SK-N-SH (cell line): ENCODE results near the gene SHB.

ENCODE experiments used
- CHD2 ChIP-seq: fragments of 150-350 bp; IDR thresholded peaks from 2 replicates; pipeline ENCODE4 v1.6.1; 2018; ENCODE audit warnings: low read length; ENCODE audit not compliant: partially characterized antibody
- ELF1 ChIP-seq: IDR thresholded peaks from 2 replicates; pipeline ENCODE4 v1.4.0; 2012
- EZH2phosphoT487 ChIP-seq: fragments of 200-600 bp; sonication (generic); IDR thresholded peaks from 2 replicates; pipeline ENCODE4 v1.6.1; 2017; ENCODE audit warnings: low read depth, mixed run types, mild to moderate bottlenecking, antibody characterized with exemption, moderate library complexity, borderline replicate concordance
- FOSL2 ChIP-seq: IDR thresholded peaks from 2 replicates; pipeline ENCODE4 v1.4.0; 2012; ENCODE audit warnings: low read depth, mild to moderate bottlenecking, moderate library complexity, borderline replicate concordance
- FOXM1 ChIP-seq: IDR thresholded peaks from 2 replicates; pipeline ENCODE4 v1.4.0; 2012; ENCODE audit warnings: low read depth, mild to moderate bottlenecking
- GABPA ChIP-seq: IDR thresholded peaks from 2 replicates; pipeline ENCODE4 v1.4.0; 2012; ENCODE audit warnings: low read depth, mild to moderate bottlenecking
- NRF1 ChIP-seq: IDR thresholded peaks from 2 replicates; pipeline ENCODE4 v1.6.1; 2012; ENCODE audit warnings: low read depth, mild to moderate bottlenecking, low read length
- POLR2AphosphoS5 ChIP-seq: IDR thresholded peaks from 2 replicates; pipeline ENCODE4 v1.6.1; 2012; ENCODE audit warnings: low read depth, low read length
- RAD21 ChIP-seq: IDR thresholded peaks from 2 replicates; pipeline ENCODE4 v1.6.1; 2012; ENCODE audit warnings: mild to moderate bottlenecking, low read length
- RCOR1 ChIP-seq: fragments of 150-350 bp; IDR thresholded peaks from 2 replicates; pipeline ENCODE4 v1.6.1; 2017; ENCODE audit warnings: antibody characterized with exemption, low read length
- TAF1 ChIP-seq: IDR thresholded peaks from 2 replicates; pipeline ENCODE4 v1.6.1; 2012; ENCODE audit warnings: low read depth, mild to moderate bottlenecking, low read length, moderate library complexity, borderline replicate concordance
- TCF12 ChIP-seq: IDR thresholded peaks from 2 replicates; pipeline ENCODE4 v1.4.0; 2012
- YY1 ChIP-seq: IDR thresholded peaks from 2 replicates; pipeline ENCODE4 v1.4.0; 2012; ENCODE audit warnings: low read depth, mild to moderate bottlenecking
- TF ChIP-seq, protein P1 (sequence below): fragments of 200-600 bp; sonication (generic); IDR thresholded peaks from 2 replicates; pipeline ENCODE4 v1.6.1; 2017; ENCODE audit warnings: antibody characterized with exemption, mild to moderate bottlenecking, moderate library complexity

DNA sequence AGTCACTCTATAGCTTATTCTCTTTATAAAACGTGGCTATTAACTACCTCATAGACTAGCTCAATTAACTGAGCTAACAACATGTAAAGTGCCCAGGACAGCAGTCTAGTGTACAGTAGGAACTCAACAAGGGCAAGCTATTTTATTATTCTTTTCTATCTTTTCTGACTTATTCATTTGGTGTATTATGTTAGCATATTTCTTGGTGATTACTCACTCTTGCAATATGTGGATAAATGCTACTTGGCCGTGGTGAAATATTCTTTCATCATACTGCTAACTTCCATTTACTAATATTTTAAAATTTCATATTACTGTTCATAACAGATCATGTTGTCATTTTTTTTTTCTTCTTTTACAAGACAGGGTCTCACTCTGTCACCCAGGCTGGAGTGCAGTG lies 170.0 kb downstream of the SHB start:
- TF ChIP-seq, protein P1, sequence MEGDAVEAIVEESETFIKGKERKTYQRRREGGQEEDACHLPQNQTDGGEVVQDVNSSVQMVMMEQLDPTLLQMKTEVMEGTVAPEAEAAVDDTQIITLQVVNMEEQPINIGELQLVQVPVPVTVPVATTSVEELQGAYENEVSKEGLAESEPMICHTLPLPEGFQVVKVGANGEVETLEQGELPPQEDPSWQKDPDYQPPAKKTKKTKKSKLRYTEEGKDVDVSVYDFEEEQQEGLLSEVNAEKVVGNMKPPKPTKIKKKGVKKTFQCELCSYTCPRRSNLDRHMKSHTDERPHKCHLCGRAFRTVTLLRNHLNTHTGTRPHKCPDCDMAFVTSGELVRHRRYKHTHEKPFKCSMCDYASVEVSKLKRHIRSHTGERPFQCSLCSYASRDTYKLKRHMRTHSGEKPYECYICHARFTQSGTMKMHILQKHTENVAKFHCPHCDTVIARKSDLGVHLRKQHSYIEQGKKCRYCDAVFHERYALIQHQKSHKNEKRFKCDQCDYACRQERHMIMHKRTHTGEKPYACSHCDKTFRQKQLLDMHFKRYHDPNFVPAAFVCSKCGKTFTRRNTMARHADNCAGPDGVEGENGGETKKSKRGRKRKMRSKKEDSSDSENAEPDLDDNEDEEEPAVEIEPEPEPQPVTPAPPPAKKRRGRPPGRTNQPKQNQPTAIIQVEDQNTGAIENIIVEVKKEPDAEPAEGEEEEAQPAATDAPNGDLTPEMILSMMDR = no peak
- no peak for TF ChIP-seq EZH2phosphoT487
- TF ChIP-seq TAF1 = no peak
- TF ChIP-seq RCOR1 = no peak
- no peak for TF ChIP-seq YY1
- no peak for TF ChIP-seq RAD21
- TF ChIP-seq ELF1 = no peak
- no peak for TF ChIP-seq FOSL2
- no peak for TF ChIP-seq POLR2AphosphoS5
- no peak for TF ChIP-seq NRF1
- TF ChIP-seq CHD2 = no peak
- no peak for TF ChIP-seq FOXM1
- no peak for TF ChIP-seq GABPA
- TF ChIP-seq TCF12 = no peak
